PC-3 (cell line): ENCODE results near the gene ERMAP.
"Not testable (repeated sequence)": the region's sequence is repeated elsewhere in the genome, so short reads cannot be mapped to it uniquely, and the experiment has no call there.

Source experiments
- CTCF ChIP-seq: fragments of 300-600 bp; sonication (generic); conservative IDR thresholded peaks from 2 replicates; pipeline ENCODE4 v1.5.1; 2017; ENCODE audit warnings: antibody characterized with exemption, low read depth, mild to moderate bottlenecking, low read length
- EZH2 ChIP-seq: fragments of 300-600 bp; sonication (generic); IDR thresholded peaks from one replicate; pipeline ENCODE4 v1.6.1; 2017; ENCODE audit warnings: antibody characterized with exemption, mild to moderate bottlenecking, low read length; ENCODE audit not compliant: unreplicated experiment
- EZH2phosphoT487 ChIP-seq: fragments of 300-600 bp; sonication (generic); IDR thresholded peaks from 2 replicates; pipeline ENCODE4 v1.6.1; 2018; ENCODE audit warnings: mild to moderate bottlenecking, antibody characterized with exemption, low read length, borderline replicate concordance

- TF ChIP-seq EZH2, CTCF, EZH2phosphoT487: not testable (repeated sequence)
These were observed 39.6 kb downstream of the ERMAP start for GRCh38 chr1:42856554-42856953.
